Esophagus squamous epithelium (tissue), 4 donors: Measurements from ENCODE around the gene GPR143.

ENCODE experiments used
- CTCF ChIP-seq, 6 experiments: fragments of 450-650 bp in 4 of 6; fragments of 200-600 bp in 2 of 6; sonication (generic) in 2 of 6; IDR thresholded peaks; one replicate each; pipeline ENCODE4 v1.5.1; 2016 to 2019; ENCODE audit warnings: antibody characterized with exemption in 6 of 6, mild to moderate bottlenecking in 4 of 6, moderate library complexity in 4 of 6
- POLR2A ChIP-seq, 4 donors: fragments of 450-650 bp; IDR thresholded peaks; one replicate each; pipeline ENCODE4 v1.6.1; 2017; ENCODE audit warnings: antibody characterized with exemption in 4 of 4, mild to moderate bottlenecking in 4 of 4, moderate library complexity in 3 of 4

- TF ChIP-seq CTCF (IDR thresholded peaks at IDR 0.05) = no peak
- TF ChIP-seq POLR2A (IDR thresholded peaks at IDR 0.05) = no peak
These were observed 19.3 kb downstream of the GPR143 start for GRCh38 chrX:9746148-9746888.
